ENCODE results near the gene LAX1. TPM values are rescaled to one million over a fixed set of nuclear protein-coding genes. Genes with fewer than 3 reads are reported as not detected.
A peak's percentile ranks its signal among the peaks of the same experiment; 100 is the strongest.
"Not testable (repeated sequence)": the region's sequence is repeated elsewhere in the genome, so short reads cannot be mapped to it uniquely, and the experiment has no call there.

The LAX1 gene
- total and polyA plus RNA-seq, 12 donors: 0.23 to 0.68 (median 0.37) TPM; not detected in 4

- DNase-seq: no peak
- TF ChIP-seq CTCF (IDR thresholded peaks at IDR 0.05) (no peak), POLR2A (IDR thresholded peaks at IDR 0.05) (no peak)
- H3K4me1 ChIP-seq (replicated peaks in 1 of 2): no peaks in the 10 kb centered on the region
- H3K9me3 ChIP-seq (replicated peaks in 1 of 3): no peaks in the 10 kb centered on the region
- no peak overlapping the region for H3K4me3 ChIP-seq
- intact Hi-C loops (cut with DNase I): no loop called here
- H3K36me3 ChIP-seq (replicated peaks in 1 of 2): no peaks in the 10 kb centered on the region
- WGBS, 4 donors: 81 to 90% (median 87%) methylated on average over 4 of the region's 4 CpGs
- H3K27me3 ChIP-seq: no peaks in the 10 kb centered on the region
- H3K27ac ChIP-seq: no peak overlapping the region
These were observed 10.5 kb upstream of the LAX1 start for GRCh38 chr1:203754455-203754864.

- H3K9me3 ChIP-seq (replicated peaks in 1 of 3): no peaks in the 10 kb centered on the region
- H3K27ac ChIP-seq: no peak overlapping the region
- intact Hi-C loops (cut with DNase I): no loop called here
- no peak for TF ChIP-seq POLR2A (IDR thresholded peaks at IDR 0.05)
- DNase-seq: no peak
- no peaks in the 10 kb centered on the region for H3K27me3 ChIP-seq
- H3K4me1 ChIP-seq (replicated peaks in 1 of 2): no peaks in the 10 kb centered on the region
- no peak overlapping the region for H3K4me3 ChIP-seq
- no peaks in the 10 kb centered on the region for H3K36me3 ChIP-seq (replicated peaks in 1 of 2)
- 72 to 81% (median 74%) methylated on average over 4 of the region's 4 CpGs for WGBS, 4 donors
These were observed 8.9 kb upstream of the LAX1 start for GRCh38 chr1:203756036-203756435.

GRCh38 chr1:203758749-203759148 lies 6.2 kb upstream of the LAX1 start:
- 76 to 89% (median 80%) methylated on average over 2 of the region's 2 CpGs for WGBS, 4 donors
- DNase-seq; H3K27ac ChIP-seq; H3K27me3 ChIP-seq; H3K4me1 ChIP-seq (replicated peaks in 1 of 2); intact Hi-C loops (cut with DNase I); H3K4me3 ChIP-seq; H3K9me3 ChIP-seq (replicated peaks in 1 of 3); H3K36me3 ChIP-seq (replicated peaks in 1 of 2): not testable (repeated sequence)

- Histone ChIP-seq H3K4me3 (no peak overlapping the region), H3K27ac (no peak overlapping the region), H3K36me3 (replicated peaks in 1 of 2) (no peaks in the 10 kb centered on the region), H3K27me3 (no peaks in the 10 kb centered on the region), H3K9me3 (replicated peaks in 1 of 3) (no peaks in the 10 kb centered on the region), H3K4me1 (replicated peaks in 1 of 2) (peaks cover 0 to 4% of the 10 kb centered on the region in 2 donors)
- TF ChIP-seq POLR2A (IDR thresholded peaks at IDR 0.05) (no peak), CTCF (IDR thresholded peaks at IDR 0.05) (no peak)
- intact Hi-C loops (cut with DNase I): no loop called here
- no peak for DNase-seq
- WGBS, 4 donors: 92 to 97% (median 96%) methylated on average over 3 of the region's 3 CpGs
These were observed 4.5 kb upstream of the LAX1 start for GRCh38 chr1:203760506-203760905.

GRCh38 chr1:203761958-203762357 lies 3.0 kb upstream of the LAX1 start:
- DNase-seq: peak in 6 of 7 donors; percentile 30 to 55 (median 48)
- H3K27me3 ChIP-seq; H3K9me3 ChIP-seq (replicated peaks in 1 of 3); intact Hi-C loops (cut with DNase I); H3K4me1 ChIP-seq (replicated peaks in 1 of 2); H3K4me3 ChIP-seq; H3K36me3 ChIP-seq (replicated peaks in 1 of 2): not testable (repeated sequence)
- H3K27ac ChIP-seq: peak overlapping the region in 1 of 5 donors; percentile 1
- WGBS, 4 donors: 36 to 59% (median 39%) methylated on average over 5 to 7 of the region's 7 CpGs

- DNase-seq: peak in 1 of 7 donors; percentile 19
- H3K36me3 ChIP-seq (replicated peaks in 1 of 2): no peaks in the 10 kb centered on the region
- H3K4me1 ChIP-seq (replicated peaks in 1 of 2): peaks cover 0 to 4% of the 10 kb centered on the region in 2 donors
- 86 to 100% (median 92%) methylated on average over 1 of the region's 1 CpG for WGBS, 4 donors
- H3K27me3 ChIP-seq: no peaks in the 10 kb centered on the region
- peak overlapping the region in 2 of 5 donors; percentile 6 to 34 for H3K27ac ChIP-seq
- intact Hi-C loops (cut with DNase I): no loop called here
- H3K9me3 ChIP-seq (replicated peaks in 1 of 3): no peaks in the 10 kb centered on the region
- H3K4me3 ChIP-seq: no peak overlapping the region
- TF ChIP-seq POLR2A (IDR thresholded peaks at IDR 0.05) (no peak), CTCF (IDR thresholded peaks at IDR 0.05) (no peak)
These were observed 1.5 kb upstream of the LAX1 start for GRCh38 chr1:203763505-203763904.

Data from adrenal gland (tissue), 12 donors.